Hematopoietic multipotent progenitor cell treated with erythropoietin and hydrocortisone succinate and interleukin-3 and kit ligand, for 17 days (in vitro differentiated cells): ENCODE results near the gene GCM1.

Source experiments
- DNase-seq: peaks from one replicate; pipeline ENCODE4 v3.0.0-alpha.2; 2015; ENCODE audit warnings: low spot score

Gene GCM1

DNA sequence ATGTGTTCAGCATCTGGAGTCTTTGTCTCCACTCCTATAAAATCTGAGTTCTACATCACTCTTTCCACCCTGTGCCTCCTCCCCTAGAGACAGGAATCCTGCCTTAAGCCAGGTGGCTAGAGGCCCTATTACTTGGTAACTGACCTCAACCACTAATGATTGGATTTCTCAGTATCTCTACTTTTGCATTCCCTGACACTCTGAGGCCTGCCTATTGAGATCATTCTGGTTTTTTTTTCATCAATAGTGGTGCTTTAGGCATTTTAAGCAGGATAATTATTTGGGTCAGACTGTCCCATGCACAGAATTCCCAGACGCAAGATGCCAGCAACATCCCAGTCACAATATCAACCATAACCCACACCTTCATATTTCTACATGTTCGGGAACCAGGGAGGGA is 3.9 kb upstream of the GCM1 start:
- no peak for DNase-seq

DNA sequence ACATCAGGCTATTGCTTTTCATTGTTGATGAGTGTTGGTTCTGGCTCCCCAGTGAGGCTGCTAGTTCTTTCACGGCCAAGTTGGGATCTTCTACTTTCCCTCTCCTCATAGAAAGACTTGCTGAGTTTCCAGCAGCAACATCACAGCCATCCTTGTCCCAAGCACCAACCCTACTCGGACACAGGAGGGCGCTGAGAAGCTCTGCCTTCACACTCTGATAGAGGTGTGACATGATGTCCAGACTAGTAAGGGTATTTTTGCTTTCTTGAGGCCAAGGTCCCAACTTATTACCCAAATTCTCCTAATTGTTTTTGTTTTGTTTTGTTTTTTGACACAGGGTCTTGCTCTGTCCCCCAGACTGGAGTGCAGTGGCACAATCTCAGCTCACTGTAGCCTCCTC is 3.0 kb upstream of the GCM1 start:
- no peak for DNase-seq

DNA sequence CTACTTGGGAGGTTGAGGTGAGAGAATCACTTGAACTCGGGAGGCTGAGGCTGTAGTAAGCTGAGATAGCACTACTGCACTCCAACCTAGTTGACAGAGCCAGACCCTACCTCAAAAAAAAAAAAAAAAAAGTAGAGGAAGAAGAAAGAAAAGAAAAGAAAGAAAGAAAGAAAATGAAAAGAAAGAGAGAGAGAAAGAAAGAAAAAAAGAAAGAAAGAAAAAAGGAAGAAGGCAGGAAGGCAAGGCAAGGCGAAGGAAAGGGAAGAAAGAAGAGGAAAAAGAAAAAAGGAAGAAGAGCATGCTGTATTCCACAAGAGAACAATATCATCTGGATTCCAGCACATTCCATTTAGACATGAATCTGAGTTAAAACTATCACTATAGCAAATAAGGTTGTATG is 3.8 kb downstream of the GCM1 start:
- DNase-seq: no peak

DNA sequence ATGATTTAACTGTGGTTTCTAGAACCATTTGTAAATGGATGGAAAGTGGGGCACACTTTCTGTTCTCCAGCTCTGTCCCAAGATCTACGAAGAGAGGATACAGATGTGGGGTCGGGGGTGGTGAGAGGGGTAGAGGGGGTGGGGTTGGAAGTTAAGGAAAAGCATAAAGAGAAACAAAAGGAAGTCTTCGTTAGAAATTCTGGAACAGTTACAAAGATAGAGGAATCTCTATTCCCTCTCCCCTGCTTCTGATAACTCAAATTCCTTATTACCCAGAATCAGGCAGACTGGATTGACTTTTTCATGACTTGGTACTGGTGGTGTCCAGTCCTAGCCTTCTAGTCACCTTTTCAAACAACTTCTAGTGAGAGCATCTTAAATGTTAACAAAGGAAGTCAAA is 4.9 kb downstream of the GCM1 start:
- DNase-seq: no peak

DNA sequence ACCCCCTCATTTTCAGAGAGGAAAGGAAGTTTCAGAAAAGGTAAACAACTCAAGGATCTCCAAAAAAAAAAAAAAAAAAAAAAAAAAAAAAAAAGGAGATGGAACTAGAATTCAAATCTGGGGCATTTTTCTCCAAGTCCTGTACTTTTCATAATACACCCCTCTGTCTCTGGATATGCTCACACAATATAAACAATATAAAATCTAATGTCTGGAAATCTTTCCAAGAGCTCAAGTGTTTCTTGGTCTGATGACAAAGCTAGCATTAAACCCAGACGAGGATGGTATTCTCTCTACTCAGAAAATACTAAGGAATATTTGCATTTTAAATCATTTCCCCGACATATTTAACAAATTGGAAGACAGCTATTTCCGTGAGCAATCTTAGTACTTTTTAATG is 5.8 kb downstream of the GCM1 start:
- no peak for DNase-seq

DNA sequence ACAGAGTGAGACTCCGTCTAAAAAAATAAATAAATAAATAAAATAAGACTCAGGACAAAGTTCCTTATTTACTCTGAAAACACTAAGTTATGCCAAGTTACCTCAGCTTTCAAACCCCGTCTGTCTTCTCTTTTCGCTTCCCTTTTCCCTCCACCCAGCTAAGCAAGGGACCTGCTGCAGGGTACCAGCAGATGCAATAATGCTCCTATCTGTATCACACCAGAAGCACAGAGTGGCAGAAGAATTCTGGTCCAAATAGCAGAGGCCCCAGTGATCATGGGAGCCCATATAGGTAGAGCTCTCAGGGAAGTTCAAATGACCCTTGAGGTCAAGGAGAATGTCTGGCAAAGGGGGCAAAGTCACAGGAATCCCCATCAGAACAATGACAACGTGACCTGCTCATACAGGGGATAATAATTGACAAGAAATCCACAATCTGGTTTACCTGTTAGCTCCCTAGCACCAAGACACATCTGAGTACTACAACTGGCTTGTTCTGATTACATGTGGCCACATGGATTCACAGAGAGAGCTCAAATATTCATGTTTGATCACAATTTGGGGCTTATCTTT is 8.7 kb downstream of the GCM1 start:
- no peak for DNase-seq

DNA sequence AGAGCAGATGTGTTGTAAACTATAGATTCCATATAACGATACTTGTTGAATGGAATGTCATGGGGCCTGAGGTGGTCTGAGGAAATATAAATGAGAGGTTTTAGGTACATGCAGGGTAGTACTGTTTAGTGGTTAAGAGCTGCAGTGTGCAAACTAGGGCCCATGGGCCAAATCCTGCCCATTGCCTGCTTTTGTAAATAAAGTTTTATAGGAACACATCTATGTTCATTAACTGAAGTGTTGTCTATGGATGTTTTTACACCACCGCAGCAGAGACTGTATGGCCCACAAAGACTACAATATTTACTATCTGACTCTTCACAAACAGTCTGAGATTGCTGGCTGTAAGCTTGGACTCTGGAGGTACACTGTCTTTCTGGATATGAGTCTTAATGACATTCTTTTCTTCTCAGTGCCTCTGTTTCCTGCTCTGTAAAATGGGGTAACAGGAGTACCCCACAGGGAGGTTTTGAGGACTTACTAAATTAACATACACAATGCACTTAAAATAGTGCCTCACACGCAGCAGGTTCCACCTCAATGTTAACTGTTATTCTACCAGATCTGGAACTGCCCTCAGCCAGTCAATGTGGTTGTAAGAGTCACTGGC is 12.5 kb downstream of the GCM1 start:
- DNase-seq: no peak

DNA sequence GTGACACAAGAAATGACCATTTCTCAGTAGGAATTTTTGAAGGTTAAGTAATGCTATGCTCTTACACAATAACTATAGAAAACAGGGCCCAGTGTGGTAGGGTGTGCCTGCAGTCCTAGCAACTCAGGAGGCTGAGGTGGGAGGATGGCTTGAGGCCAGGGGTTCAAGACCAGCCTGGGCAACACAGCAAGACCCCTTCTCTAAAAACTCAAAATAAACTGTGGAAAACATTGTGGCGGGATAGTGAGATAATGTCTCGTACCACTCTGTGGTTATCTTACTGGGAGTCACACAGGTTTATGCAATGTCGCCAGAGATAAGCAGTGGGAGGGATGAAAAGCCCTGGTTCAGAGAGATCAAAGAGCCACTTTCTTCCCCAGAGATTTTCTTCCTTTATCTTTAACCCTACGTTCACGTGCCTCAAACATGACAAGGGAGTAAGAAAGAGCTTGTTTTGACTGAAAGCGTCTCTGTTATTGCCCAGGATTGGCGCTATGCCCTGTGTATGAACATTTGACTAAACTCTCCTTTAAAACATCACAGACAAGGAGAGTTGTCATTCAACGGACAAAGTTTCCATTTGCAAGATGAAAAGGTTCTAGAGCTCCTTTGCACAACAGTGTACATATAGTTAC is 13.9 kb downstream of the GCM1 start:
- DNase-seq: no peak

DNA sequence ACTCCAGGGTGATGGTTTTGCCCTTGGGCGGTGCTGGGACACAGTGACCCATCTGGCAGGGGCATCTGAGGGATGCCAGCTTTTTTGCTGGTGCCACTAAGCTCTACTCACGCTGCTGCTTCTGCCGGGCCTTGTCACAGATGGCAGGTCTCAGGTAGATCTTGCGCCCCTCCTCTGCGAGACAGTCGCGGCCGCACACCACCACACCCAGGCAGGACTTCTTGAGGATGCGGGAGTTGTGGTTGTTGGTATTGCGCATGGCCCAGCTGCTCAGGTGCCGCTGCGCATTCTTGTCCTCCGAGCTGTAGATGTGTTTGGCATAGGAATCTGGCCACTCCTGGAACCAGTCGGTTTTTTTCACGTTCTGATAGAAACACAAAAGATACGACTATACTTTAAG is 14.7 kb downstream of the GCM1 start:
- no peak for DNase-seq

DNA sequence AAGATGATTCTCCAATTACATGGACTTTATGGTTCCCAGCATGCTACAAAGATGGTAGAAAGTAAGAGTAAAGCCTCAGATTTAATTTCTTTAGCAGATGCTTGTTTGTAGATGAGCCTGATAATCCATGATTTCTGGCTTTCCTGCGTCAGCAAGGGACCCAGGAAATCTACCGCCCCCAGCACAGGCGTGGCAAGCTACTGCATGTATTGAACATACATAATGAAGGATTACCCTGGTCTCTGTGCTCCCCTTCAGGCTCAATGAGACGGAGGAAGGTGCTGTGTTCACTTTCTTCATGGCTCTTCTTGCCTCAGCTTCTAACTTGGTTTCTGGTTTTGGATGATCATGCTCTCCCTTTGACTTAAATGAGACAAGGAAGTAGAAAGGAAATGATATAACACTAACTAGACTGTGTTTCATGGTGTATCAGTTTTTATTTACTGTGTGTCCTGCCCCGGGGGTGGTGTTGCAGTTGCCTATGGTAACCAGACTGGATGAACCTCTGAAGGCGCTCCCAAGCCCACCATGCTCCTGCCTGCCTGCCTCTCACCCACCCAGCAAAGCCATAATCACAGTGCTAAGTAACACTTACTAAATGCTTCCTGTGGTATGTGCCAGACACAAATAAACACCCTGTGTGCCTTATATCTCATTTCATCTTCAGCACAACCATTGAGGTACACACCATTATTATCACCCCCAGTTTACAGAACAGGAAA is 17.9 kb downstream of the GCM1 start:
- DNase-seq: no peak

DNA sequence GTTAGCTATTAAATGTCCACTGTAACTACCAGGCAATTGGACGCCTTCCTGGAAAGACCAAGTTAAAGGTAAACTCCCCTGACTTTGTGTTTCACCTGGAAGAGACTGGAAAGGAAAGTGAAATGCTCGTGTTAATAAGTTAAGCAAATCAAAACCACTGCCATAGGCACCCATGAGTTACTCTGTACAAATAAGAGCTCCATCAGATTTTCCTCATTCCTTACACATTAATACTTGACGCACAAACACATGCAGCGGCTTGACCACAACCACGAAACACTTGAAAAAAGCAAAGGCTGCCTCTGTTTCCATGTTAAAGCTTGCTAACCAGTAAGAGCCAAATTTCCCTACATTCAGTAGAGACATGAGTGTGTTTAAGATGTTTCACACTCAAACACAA is 19.8 kb downstream of the GCM1 start:
- no peak for DNase-seq

DNA sequence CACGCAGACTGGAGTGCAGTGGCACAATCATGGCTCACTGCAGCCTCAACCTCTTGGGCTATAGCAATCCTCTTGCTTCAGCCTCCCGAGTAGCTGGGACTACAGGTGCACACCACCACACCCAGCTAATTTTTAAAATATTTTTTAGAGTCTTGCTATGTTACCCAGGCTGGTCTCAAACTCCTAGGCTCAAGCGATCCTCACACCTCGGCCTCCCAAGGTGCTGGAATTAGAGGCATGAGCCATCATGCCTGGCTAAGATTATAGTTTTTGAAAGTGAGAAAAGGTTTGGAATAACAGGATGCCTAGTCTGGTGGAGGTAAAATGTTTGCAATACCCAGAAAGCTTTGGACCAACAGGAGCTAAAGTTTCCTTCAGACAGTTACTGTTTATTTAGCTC is 23.4 kb downstream of the GCM1 start:
- no peak for DNase-seq

DNA sequence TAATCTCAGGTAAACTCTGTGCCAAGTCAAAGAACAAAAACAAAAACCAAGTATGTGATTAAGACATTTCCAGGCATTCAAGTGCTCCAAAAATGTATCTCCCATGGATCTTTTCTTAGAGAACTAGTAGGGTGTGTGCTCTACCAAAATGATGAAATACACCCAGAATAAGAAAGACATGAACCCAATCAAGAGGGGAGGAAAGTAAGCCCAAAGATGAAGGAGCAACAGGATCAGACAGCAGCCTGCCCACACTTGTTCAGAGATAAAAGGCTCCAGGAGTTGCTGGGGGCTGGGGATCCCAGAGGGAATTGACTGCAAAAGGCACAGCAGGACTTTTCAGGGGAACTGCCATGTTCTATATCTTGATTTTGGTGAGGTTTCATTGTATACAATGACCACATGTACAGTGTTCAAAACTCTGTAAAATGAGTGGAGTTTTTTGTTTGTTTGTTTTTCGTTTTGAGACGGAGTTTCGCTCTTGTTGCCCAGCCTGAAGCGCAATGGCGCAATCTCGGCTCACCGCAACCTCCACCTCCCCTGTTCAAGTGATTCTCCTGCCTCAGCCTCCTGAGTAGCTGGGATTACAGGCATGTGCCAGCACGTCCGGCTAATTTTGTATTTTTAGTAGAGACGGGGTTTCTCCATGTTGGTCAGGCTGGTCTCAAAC is 24.4 kb downstream of the GCM1 start:
- DNase-seq: no peak

DNA sequence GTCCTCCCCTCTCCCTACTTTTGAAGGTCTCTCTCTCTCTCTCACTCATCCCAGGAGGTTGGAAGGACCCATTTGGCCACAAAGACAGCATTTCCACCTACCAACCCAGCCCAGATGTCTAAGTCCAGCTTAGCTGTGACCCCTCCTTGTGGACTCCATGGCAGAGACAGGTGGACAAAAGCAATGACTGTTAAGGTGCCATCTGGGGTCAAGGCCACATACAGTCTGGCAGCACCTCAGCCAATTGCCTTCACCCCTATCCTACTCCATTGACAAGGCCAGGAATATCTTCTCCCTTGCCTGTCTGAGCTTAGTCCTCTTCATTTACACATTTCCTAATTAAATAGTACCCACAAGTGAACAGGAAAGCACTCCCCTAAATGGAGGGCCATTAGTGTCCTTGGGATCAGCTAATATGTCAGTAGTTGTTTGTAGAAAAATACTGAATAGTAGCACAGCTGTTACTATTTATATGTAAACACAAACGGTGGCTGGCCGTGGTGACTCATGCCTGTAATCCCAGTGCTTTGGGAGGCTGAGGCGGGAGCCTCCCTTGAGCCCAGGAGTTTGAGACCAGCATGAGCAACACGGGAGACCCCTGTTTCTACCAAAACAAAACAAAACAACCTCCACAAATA is 28.8 kb downstream of the GCM1 start:
- DNase-seq: no peak

DNA sequence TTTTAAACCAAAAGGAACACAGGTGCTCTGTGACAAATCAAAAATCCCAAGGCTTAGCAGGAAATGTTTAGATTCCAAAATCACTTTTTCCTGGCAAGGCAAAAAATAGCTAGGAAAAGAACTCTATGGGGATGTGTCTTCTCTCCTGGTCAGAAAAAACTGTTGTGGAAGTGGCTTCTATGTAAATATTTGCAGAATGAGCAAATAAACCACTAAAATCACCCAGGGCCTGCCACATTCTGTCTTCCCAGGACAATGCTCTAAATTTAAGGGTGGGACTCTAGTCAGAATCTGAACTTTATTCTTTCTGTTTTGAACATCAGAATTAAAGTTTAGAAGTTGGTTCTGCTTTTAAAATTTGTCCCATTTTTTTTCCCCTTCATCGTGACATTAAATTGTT is 29.3 kb downstream of the GCM1 start:
- DNase-seq: no peak

DNA sequence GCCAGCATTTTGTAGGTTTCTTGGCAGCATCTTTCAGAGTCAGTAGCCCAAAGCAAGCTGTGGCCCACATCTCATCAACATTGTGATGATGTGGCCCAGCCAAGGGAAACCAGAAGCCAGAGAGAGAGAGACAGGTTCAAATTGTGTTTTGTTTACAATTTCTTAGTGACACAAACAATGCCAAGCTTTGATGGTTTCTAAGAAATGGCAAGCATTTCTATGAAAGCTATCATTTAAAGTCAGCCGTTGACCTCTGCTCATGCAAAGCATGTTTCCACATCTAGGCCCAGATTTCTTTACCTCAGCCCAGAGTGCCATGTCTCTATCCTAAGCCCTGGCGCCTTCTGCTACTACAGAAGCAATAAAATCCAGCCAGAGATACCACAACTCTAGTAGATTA is 32.9 kb downstream of the GCM1 start:
- no peak for DNase-seq

DNA sequence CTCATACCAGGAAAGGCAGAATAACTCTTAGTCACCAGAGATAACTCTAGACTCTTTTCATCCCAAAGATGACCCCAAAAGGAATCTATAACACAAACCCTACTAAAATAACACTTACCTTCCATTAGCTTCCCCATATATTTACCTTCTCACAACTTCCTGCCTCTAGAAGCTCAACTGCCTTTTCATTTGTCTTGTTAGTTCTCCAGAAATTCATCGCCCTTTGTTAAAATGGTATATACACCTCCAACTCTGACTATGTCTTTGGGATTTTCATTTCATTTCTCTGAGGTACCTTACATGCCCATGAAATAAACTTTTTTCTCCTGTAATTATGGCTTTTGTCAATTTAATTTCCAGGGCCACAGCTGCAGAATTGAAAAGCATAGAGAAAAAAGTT is 33.5 kb downstream of the GCM1 start:
- no peak for DNase-seq

DNA sequence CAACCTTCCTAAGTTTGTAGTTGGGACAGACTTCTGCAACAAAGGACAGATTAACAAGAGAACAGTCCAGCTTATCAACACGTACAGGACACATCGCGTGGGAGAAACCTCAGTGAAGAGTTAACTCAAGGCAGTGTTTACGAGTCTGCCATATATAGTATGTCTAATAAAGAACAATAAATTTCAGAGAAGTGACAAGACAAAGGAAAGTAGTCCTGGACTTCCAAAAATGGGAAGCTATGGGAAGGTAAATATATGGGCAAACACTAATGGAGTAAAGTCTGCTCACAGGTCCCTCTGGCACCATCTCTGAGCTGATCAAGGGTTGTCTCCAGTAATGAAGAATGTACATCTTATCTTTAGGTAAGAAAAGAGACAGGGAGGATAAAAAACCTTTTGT is 34.9 kb downstream of the GCM1 start:
- DNase-seq: no peak

DNA sequence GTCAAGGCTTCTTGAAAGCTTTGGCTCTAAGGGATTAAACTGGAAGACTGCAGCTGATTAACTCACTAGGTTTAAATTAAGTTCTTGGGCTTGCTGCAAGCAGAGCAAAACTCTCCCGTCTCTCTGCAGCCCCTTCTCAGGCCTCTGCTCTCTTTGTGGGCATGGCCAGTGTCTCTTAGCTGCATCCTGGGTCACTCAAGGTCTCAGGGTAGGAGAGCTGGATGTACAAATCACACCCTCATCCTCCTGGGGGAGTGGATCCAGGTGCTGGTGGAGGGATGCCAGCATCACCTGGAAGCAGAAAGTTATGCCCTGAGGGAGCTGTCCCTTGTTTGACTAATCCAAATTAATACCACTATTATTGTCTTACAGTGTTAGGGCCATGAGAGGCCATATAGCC is 35.8 kb downstream of the GCM1 start:
- no peak for DNase-seq

DNA sequence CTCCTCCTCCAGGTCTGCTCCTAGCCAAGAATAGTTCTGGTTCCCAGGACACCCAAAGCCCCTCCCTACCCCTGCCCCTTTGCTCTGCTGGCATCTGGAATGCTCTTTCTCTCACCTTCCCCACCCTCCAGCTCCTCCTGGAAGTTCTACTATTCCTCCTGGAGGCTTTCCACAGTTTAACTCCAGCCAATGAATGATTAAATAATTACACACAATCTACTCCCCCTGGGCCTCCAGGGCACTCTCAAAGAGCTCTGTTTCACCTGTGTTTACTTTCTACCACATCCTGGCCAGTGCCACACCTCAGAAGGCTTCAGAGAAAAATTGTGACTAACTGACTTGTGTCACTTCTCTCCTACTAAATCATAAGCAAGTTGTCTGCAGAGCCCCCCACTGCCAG is 36.2 kb downstream of the GCM1 start:
- no peak for DNase-seq

DNA sequence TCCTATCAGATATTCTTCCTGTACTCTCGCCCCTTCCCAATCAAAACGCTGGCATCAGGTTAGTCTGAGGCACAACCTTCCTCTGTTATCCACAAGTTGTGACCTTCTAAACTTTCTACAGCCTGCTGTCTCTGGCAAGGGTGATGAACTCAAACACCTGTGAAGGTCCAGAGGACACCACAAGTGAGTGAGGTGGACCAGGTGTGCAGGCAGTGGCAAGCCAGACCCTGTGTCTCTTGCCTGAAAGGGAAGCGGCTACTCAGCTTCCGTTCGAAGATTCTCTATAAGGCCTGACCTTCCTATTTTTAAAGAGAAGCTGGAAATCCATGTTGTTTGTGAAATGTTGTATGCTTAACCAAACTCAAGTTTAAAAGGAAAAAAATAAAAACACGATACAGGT is 36.8 kb downstream of the GCM1 start:
- DNase-seq: no peak

DNA sequence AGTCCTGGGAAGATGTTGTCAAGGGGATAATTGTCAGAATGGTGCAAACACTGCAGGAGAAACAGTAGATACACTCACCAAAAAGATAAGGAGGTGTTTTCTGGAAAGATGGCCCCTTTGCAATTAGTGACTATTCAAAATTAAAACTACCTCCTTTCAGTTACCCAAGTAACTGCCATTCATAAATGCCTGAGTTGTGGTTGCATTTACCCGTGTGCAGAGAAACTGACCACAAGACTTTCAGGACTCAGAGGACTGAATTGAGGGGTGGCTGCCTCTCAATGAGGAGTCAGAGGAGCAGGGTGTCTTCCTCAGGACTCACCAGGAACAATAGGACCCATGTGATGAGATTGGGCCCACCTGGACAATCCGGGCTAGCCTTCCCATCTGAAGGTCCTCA is 39.0 kb downstream of the GCM1 start:
- no peak for DNase-seq
